Astrocyte (in vitro differentiated cells and primary cell): ENCODE data around the gene SYNC.

Experiments
- CTCF ChIP-seq: IDR thresholded peaks from 2 replicates; pipeline ENCODE4 v1.5.1; 2011; ENCODE audit warnings: low read depth, mild to moderate bottlenecking, inconsistent platforms, low read length, moderate library complexity; ENCODE audit not compliant: insufficient read depth
- EZH2 ChIP-seq: IDR thresholded peaks from 2 replicates; pipeline ENCODE4 v1.6.1; 2012; ENCODE audit warnings: mild to moderate bottlenecking, low read length, inconsistent platforms; ENCODE audit not compliant: insufficient read depth

GRCh38 chr1:32684167-32684811 lies 18.3 kb downstream of the SYNC start:
- TF ChIP-seq CTCF (no peak), EZH2 (no peak)
